ENCODE data around the gene PDK3.

Gene PDK3

DNA sequence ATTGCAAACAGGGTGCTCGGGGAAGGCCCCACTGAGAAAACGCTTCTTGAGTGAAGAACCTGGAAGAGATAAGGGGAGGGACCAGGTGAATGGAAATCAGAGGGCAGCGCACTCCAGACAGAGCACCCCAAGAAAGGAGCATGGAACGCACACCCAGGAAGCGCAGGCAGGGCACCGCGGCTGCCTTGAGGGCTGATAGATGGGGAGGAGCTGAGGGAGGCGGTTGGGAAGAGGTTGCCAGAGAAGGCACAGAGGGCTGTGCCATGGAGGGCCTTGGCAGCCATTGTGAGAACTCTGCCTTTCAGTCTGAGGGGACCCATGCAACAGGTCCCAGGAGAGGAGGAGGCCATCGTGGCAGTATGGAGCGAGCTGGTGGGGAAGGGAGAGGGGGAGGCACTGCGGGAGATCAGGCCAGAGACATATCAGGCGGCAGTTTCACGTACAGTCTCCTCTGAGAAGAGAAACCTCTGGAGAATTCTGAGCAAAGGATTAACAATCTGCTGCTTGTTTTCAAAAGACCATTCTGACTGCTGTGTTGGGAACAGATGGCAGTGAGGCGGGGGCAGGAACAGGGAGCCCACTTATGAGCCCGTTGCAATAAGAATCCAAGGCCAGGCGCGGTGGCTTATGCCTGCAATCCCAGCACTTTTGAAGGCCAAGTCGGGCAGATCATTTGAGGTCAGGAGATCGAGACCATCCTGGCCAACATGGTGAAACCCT is 98.4 kb downstream of the PDK3 start:
- DNase-seq = no peak

DNA sequence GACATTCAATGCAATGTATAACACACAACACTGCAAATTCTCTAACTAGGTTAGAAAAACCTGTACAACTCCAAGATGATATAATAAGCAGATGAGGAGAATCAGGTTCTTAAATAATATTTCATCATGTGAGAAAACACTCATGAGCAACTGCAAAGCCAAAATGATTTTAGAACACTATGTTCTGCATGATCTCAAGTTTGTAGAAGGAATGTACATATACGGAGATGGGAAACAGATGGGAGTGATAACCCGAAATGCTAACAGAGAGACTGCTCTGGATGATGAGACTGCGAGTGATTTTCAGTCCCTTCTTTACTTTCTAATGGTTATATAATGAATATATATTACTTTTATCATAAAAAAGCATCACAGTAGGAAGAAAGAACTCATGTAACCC is 101.2 kb downstream of the PDK3 start:
- DNase-seq = no peak

DNA sequence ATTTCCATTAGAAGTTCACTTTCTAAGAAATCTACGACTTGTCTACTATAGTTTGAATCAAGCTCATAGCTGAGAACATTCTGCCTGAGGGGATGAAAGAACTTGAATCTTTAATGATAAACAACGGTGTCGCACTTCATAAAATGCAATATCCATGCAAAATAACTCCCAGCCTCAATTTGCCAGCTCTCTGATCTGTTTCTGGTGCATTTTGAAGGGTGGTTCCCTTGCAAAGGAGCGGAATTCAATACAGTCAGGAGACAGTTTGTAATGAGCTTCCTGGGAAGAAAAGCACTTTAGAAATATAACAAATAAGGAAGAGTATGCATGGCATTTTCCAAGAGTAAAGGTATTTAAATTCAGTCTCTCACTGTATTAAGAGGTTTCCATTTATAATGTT is 102.1 kb downstream of the PDK3 start:
- DNase-seq = no peak

DNA sequence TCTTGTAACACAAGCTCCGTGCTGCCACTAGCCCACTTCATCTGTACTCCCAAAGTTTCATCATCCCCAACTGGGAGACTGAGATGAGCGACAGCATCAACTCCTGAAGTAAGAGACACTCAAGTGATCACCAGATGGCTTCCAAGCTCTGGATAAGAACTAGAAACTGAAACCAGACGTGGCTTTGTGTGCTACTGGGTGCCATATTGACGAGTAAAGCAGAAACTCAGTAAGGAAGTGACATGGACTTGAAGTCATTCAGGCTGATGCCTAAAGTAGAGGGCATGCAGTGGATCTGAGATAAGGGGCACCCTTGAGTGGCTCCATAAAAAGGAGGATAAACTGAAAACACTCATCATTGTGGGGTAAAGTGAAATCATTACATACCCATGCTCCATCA is 109.7 kb downstream of the PDK3 start:
- no peak for DNase-seq

DNA sequence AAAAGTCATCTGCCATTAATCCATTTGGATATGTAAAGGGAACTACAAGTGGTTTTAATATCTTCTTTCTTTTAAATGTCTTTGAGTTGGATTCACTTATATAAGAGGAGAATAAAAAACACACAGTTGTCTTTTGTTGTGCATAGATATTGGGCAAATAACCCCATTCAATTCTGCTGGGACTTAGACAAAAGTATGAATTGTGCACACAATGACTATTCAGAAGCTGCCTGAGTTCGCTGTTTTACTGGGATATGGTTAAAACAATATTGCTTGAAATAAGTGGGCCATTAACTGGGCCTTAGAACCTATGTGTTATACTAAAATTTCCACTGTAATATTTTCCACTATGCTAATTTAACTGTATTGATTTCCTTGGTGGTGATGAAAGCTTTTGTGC is 110.4 kb downstream of the PDK3 start:
- DNase-seq = no peak

DNA sequence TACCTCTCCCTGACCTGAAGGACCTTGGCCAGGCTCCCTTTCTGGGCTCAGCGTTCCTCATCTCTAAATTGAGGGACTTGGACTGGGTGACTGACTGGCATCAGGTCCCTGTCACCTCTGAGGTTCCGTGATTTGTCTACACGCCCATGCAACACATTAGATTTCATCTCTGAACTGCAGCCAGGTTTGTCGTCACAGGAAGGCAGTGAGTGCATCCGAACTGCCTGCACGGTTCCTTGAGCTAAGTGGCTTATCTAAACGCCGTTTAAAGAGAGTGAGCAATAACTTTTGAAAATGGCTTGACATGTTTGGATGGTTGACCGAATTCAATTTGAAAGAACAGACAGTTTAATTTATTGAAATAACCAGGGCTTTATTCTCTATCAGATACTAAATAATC is 112.0 kb downstream of the PDK3 start:
- DNase-seq = no peak

Measured in activated T-cell treated with anti-CD3 and anti-CD28 coated beads for 4 hours (primary cell).